UCSD-AML1 (cell line): ENCODE data around the gene YAE1.
A peak's percentile ranks its signal among the peaks of the same experiment; 100 is the strongest.

Source experiments
- DNase-seq: peaks from one replicate; lab custom pipeline; 2025; ENCODE audit not compliant: unreplicated experiment; lab: John Stamatoyannopoulos, UW

Gene YAE1

DNA sequence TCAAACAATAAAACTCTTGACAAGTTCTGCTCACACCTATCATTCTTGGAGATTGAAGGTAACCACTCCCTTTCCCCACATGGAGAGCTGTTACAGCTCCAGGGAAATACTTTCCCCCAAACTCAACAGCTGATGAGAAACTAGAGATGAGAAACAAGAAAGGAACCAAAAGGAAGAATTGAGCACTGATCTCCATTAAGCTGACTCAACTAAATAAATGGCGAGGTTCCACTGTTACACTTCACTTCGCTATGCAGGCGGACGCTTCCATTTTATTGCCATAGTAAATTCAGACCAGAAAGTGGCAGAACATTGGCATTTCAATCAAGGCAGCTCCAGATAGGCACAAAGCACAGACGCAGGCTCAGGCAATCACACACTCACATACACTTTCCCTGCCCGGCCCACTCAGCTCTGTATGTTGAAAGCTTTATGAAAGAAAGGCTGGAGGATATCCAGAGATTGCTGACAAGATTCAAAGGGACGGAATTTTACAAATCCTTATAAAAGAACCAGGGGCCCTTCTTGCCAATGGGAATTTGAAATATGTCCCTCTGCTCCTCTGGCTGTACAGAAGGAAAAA is 11.5 kb upstream of the YAE1 start:
- no peak for DNase-seq

DNA sequence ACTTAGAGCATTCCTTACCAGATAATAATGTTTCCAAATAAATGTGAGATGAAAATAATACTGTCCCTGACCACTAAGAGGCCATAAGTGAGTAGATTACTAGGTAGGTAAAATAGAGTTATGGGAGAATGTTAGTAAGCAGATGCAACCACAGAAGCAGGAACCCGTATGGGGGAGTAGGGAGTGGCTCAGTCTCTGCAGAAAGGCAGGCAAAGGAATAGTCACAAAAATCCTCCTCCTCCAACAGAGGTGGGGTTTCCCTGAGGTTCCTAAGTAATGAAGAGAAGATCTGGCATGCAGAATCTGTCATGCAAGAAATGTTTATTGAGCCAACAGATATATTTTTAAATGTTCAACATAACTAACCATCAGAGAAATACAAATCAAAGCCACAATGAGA is 9.0 kb upstream of the YAE1 start:
- no peak for DNase-seq

DNA sequence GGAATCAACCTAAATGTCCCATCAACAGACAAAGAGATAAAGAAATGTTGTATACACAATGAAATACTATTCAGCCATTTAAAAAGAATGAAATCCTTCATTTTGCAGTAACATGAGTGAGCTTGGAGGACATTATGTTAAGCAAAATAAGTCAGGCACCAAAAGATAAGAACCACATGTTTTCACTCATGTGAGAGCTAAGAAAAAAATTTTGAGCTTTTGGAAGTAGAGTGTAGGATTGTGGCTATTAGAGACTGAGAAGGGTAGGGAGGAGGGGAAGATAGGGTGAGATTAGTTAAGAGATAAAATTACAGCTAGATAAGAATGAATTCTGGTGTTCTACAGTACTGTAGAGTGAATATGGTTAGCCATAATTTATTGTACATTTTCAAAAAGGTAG is 8.3 kb upstream of the YAE1 start:
- no peak for DNase-seq

DNA sequence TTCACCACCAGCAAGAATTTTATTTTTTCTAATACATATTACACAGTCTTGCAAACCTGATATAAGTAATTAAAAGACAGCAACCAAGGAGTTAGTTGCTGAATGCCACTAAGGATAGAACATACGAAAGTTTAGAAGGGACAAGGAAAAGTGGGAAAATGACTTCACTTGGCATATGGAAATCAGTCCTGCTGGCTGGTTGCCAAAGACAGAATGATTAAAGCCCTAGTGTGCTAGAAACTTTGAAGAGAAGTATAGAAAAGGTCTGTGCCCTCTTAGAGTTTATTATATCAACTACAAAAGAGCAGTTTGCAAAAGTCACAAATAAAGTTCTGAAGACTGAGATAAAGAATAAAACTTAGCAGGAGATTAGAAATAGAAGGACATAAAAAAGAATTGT is 5.8 kb upstream of the YAE1 start:
- no peak for DNase-seq

DNA sequence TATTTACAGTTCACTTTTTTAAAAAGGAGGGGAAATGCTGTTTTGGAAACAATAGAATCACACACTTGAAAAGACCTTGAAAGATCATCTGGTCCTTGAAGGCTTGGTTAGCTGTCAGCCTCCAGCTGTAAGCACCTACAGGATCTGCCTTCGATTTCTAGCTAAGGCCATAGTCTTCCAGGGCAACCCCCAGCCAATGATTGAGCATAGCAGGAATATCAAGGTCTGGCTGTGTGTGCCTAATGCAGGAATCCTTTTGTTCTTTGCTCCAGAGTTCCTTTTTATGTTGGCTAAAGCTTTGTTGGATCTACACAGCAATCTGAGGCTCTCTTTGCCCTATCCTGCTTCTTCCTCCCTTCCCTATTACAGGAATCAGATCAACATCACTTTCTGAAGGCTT is 5.2 kb upstream of the YAE1 start:
- DNase-seq, result no peak

DNA sequence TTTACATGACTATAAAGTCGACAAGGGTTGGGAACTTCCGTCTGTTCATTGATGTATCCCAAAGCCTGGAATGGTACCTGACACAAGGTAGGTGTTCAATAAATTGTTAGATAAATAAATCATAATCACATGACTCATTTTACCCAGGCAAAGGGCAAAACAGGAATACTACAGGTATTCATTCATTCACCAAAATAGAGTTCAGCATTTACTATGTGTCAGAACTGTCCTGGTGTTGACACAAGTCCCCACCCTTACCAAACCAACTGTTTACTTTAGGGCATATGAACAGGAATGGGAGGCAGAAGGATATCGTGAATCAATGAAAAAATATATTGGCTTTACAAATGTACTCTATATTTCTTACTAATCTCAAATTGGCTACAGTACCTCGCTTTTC is 666 bp upstream of the YAE1 start:
- DNase-seq, result no peak

DNA sequence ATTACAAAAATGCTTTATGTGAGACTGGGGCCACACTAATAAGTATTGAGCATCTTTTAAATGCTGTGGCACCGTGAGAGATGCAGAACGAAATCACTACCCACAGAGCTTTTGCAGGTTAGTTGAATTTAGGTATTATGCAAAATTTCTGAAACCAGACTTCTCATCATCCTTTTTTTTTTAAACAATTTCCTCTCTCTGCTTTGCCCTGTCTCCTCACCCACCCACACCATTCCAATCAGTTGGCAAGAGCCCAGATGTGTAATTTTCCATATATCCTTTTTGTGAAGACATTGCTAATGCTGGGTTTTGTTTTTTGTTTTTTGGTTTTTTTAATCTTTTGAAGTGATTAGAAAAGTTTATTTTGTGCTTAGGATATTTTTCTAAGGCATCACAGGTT is 1.1 kb downstream of the YAE1 start:
- DNase-seq, result no peak

DNA sequence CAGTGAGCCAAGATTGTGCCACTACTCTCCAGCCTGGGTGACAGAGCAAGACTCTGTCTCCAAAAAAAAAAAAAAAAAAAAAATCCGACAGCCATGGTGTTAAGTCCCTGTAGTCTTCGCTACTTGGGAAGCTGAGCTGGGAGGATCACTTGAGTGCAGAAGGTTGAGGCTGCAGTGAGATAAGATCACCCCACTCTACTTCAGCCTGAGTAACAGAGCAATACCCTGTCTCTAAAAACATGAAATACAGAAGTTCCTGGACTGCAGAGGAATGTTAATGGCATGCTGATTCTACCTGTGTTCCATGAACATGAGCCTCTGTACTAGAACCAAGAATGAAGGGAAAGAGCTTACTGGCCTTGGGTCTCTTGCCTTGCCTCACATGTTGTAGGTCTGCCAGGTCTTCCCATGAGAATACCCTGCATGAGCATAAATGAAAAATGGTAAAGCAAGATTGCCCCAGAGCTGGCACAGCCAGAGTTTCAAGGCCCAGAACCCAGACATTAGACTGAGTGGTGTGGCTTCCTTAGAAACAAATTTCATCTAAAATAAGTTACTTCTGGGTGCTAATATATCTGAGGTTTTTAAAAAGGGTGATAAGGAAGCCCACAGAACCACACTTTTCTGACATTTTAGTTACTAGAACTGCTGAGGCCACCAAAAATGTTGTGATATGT is 8.6 kb downstream of the YAE1 start:
- DNase-seq, result no peak

DNA sequence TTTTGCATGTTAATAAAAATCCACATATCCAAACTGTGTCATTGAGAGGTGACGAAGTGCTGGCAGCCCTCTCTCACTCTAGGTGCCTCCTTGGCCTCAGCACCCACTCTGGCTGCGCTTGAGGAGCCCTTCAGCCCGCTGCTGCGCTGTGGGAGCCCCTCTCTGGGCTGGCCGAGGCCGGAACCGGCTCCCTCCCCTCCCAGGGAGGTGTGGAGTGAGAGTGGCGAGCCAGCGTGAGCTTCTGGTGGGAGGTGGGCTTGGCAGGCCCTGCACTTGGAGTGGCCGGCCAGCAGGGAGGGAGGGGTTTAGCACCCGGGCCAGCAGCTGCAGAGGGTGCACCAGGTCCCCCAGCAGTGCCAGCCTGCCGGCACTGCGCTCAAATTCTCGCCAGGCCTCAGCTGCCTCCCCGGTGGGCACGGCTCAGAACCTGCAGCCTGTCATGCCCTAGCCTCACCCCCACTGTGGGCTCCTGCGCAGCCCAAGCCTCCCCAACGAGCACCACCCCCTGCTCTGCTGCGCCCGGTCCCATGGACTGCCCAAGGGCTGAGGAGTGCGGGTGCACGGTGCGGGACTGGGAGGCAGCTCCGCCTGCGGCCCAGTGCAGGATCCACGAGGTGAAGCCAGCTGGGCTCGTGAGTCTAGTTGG is 11.1 kb downstream of the YAE1 start:
- DNase-seq, result no peak

DNA sequence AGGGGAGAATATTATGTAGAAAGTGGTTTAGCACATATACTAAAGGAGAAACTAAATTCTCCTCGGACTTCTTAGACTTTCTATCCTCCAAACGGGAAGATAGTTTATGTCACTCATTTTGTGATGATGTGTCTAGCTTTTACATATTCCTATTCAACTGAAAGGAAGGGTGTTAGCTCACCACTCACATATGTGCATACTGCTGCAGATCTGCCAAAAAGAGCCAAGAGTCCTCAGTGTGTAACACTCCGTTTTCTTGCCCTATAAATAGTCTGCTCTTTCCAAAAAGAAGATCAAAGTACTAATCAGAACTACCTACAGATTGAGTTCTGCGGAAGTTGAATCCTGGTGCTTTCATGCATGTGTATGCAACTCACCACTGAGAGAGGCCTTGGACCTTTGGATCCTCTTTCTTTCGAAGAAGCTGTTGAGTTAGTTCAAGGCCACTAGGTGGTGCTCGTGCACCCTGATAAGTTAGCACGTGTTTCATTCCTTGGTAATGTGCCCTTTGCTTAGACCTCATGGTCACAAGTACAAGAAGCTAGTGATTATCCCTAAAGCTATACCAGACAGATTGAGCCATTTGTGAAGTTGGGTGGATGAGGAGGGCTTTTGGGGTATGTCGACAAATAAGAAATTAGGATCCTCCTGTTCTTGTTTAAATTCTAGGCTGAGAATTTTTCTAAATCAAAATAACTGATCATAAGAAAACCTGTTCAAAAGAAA is 14.1 kb downstream of the YAE1 start:
- DNase-seq, result peak; percentile 54

DNA sequence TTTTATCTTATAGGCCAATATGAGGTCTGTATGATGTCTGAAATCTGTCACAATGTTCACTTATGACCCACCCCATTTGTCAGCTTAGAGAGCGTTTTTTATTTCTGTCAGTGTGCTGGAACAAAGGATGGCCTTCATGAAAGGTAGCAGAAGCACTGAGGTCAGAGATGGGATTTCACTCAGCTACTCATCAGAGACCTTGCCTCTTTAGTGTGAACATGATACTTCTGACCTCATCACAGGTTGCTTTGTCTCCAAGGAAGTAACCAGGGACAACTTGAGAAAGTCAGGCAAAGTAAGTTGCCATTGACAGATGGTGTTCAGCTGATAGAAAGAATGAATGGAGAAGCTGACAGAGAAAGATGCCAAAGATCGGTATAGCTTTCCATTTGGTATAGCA is 16.3 kb downstream of the YAE1 start:
- no peak for DNase-seq

DNA sequence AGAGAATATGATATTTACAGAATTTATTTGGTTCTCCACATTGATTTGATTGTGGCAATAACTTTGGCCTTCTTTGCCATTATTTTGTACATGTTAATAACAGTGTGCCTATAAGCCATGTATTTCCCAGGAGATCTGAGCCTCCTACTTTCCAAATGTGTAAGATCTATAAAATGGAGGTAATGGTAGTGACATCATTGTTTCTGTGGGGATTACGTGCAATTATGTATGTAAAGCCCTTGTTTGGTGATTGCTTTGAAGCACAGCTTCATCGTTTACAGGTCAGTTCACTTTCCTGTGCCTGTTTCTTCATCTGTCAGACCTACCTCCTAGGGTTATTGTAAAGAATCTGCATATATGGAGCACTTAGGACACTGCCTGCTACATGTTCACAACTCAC is 17.3 kb downstream of the YAE1 start:
- DNase-seq, result no peak

DNA sequence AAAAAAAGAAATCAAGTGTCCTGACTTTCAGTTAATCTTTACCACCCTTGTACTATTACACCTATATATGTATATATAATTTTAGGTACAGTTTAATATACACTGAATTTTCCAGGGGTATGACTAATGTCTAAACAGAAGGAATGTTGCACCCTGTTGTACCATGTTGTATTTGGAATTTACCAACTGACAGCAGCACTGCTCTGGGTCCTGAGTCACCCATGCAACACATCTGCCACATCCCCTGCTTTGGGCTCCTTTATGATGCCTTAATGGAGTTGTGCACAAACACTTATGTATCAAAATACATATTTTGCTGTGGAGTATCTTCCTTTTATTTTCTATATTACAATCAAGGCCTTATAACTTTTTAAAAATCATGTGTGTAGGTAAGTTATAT is 21.2 kb downstream of the YAE1 start:
- no peak for DNase-seq

DNA sequence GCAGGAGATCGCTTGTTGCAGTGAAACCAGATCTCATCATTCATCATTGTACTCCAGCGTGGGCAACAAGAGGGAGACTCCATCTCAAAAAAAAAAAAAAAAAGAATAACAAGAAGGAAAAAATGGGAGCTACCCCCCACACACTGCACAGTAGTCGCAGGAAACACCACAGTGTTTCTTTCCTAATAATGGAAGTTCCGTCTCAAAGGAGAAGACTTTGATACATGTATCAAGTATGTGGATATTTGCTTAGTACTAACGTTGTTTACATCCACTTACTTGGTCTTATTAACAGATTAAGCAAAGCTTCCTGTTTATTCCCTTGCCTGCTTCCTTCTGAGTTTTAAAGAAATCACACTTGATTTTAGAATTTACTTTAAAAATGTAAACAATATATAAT is 22.2 kb downstream of the YAE1 start:
- no peak for DNase-seq

DNA sequence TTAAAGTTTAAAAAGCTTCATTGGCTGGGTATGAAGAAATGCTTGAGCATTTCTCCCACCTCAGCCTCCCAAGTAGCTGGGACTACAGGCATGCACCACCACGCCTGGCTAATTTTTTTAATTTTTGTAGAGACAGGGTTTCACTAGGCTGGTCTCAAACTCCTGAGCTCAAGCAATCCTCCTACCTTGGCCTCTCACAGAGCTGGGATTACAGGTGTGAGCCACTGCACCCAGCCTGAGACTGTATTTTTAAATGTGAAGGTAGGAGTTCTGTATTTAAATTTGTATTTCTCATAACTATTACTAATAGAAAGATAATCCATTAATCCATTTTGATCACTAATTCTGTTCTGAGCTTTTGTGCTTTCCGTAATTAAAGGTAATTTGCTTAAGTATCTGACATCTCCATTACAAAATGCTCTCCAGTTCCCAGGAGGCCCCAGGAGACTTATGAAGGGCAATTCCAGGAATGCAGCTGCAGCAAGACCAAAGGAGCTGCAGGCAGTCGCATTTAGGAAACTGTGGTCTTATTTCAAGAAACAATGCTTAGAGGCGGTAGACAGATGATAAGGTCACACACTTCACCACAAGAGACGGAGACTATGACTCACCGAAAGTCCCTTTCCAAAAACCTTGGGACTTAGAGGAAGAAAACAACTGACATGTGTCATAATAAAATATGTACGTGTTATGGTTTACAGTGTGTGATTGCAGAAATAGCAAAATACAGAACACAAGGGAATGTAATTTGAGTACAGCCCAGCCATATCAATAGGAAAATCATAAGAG is 23.3 kb downstream of the YAE1 start:
- peak; percentile 43 for DNase-seq

DNA sequence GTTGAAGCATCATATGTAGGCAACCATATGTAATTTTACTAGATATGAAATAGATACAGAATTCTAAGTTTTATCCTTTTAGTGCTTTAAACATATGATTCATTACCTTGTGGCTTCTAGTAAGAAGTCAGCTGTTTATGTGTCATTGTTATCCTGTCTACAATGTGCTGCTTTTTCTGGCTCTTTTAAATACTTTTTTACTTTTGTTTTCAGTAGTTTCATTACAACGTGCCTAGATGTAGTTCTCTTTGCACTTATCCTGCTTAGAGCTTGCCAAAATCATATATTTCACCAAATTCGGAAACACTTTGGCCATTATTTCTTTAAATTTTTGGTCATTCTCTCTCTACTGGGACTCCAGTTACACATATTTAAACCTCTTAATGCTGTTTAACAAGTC is 26.4 kb downstream of the YAE1 start:
- no peak for DNase-seq

DNA sequence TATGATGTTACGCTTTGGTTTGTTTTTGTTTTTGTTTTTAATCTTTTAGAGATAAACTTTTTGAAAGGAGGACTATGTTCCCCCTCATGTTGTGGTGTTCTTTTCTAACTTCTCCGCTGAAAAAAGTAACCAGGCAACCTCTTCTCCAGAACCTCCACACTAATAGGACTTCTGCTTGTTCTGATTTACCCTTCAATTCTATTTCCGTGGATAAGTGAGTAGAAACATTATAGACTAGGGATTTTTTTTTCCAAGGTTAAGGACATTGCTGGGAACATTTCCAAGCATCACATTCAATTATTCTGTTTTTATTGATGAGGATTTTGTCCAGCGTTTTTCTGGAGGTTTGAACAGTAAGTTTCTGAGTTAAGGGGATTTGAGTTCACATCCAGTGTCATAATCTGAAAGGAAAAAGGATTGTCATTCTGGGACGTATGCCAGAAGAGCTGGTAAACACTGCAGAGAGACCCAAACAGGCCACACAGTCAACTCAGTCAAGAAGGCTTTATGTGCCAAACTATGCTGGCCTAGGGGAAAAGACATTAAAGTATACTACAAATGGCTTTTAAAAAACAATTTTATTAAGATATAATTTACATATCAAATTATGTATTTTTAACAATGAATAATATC is 28.9 kb downstream of the YAE1 start:
- DNase-seq, result no peak

DNA sequence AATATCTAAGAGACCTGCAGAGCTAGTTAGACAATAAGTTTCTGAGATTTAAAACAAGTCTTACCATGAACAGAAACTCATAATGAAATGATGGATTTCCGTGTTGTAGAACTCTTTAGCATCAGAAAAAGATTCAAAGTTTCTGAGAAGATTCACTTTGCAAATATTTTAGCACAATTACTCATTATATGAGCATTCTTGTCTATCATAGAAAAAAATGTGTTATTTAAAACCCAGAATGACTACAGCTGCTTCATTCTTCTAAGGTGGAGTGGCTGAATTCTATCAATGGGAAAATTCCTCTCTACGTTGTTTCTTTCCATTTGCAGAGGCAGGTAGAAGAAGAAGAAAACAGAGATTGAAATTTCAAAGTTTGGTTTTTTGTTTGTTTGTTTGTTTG is 36.1 kb downstream of the YAE1 start:
- DNase-seq, result no peak

DNA sequence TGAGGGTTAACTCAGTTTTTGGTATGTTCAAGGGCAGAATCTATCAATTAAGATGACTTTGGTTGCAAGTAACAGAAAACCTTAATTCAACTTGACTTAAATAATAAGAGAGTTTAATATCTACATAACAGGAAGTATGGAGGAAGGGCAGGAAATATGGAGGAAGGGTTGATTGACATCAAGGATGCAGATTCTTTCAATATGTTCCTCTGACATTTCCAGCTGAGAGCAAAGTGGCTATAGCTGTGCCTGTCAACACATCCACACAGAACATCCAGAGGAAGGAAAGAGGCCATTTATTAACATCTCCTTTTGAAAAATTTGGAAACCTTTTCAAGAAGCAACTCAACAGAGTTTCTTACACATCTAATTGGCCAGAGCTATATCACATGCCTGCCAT is 37.7 kb downstream of the YAE1 start:
- DNase-seq, result no peak

DNA sequence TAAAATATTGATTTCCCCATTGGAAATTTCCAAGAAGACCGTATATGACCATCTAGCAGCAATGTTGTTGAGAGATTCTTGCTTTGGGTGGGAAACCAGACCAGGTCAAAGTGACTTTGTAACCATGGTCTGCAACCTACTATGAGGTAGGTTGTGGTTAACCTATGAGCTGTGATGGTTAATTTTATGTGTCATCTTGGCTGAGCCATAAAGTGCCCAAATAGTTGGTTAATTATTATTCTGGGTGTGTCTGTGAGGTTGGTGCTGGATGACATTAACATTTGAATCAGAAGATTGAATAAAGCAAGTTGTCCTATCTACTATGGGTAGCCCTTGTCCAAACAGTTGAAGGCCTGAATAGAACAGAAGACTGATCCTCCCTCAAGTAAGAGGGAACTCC is 38.9 kb downstream of the YAE1 start:
- no peak for DNase-seq

DNA sequence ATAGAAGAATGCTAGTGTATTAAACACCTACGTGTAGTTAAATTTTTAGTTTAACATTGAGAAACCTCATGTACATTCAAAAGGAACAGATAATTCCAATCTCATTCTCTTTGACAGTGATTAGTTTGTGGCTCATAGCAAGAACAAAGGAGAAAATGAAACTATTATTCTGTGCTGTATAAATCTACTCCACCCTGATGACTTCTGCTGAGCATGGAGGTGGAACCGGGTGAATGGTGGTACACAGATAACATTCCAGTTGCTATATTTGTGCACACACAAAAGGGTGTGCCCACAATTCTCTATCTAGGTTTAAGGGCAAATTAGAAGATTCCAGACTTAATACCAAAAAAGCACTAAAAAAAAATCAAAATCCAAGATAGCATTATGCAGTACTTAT is 40.1 kb downstream of the YAE1 start:
- DNase-seq, result no peak
